HEK293 (cell line): ENCODE data around the gene PKHD1.

Experiments used
- KLF1 ChIP-seq: fragments of 450-650 bp; formaldehyde crosslinking; IDR thresholded peaks from 2 replicates; pipeline ENCODE4 v1.5.1; 2016; ENCODE audit warnings: missing biosample characterization, missing genetic modification characterization
- TRIM28 ChIP-seq: IDR thresholded peaks from 2 replicates; pipeline ENCODE4 v1.6.1; 2011; ENCODE audit warnings: low read length, control low read depth, borderline replicate concordance
- YY1 ChIP-seq: fragments of 450-650 bp; formaldehyde crosslinking; IDR thresholded peaks from 2 replicates; pipeline ENCODE4 v1.5.1; 2018; ENCODE audit warnings: missing biosample characterization, missing genetic modification characterization
- YY2 ChIP-seq: fragments of 450-650 bp; formaldehyde crosslinking; IDR thresholded peaks from 2 replicates; pipeline ENCODE4 v1.5.1; 2016; ENCODE audit warnings: missing biosample characterization, missing genetic modification characterization
- ZBTB1 ChIP-seq: fragments of 450-650 bp; formaldehyde crosslinking; IDR thresholded peaks from 2 replicates; pipeline ENCODE4 v1.5.1; 2016; ENCODE audit warnings: missing biosample characterization, missing genetic modification characterization
- ZBTB21 ChIP-seq: fragments of 450-650 bp; formaldehyde crosslinking; IDR thresholded peaks from 2 replicates; pipeline ENCODE4 v1.5.1; 2017; ENCODE audit warnings: missing biosample characterization, missing genetic modification characterization
- ZFP3 ChIP-seq: fragments of 450-650 bp; formaldehyde crosslinking; IDR thresholded peaks from 2 replicates; pipeline ENCODE4 v1.5.1; 2016; ENCODE audit warnings: low read depth, missing biosample characterization, missing genetic modification characterization
- ZNF146 ChIP-seq: fragments of 450-650 bp; formaldehyde crosslinking; IDR thresholded peaks from 2 replicates; pipeline ENCODE4 v1.5.1; 2016; ENCODE audit warnings: missing biosample characterization, missing genetic modification characterization
- ZNF23 ChIP-seq: fragments of 450-650 bp; formaldehyde crosslinking; IDR thresholded peaks from 2 replicates; pipeline ENCODE4 v1.5.1; 2016; ENCODE audit warnings: missing biosample characterization, missing genetic modification characterization, borderline replicate concordance
- ZNF677 ChIP-seq: fragments of 450-650 bp; IDR thresholded peaks from 2 replicates; pipeline ENCODE4 v1.5.0; 2018; ENCODE audit warnings: missing biosample characterization, mild to moderate bottlenecking, missing genetic modification characterization, moderate library complexity
- ZNF792 ChIP-seq: fragments of 450-650 bp; formaldehyde crosslinking; IDR thresholded peaks from 2 replicates; pipeline ENCODE4 v1.5.1; 2016; ENCODE audit warnings: missing biosample characterization, missing genetic modification characterization
- ZNF843 ChIP-seq: fragments of 450-650 bp; formaldehyde crosslinking; IDR thresholded peaks from 2 replicates; pipeline ENCODE4 v1.5.1; 2016; ENCODE audit warnings: missing biosample characterization, missing genetic modification characterization
- TF ChIP-seq, protein P1 (sequence below): fragments of 450-650 bp; formaldehyde crosslinking; IDR thresholded peaks from 2 replicates; pipeline ENCODE4 v1.5.1; 2016; ENCODE audit warnings: missing biosample characterization, missing genetic modification characterization
- TF ChIP-seq, protein P2 (sequence below): fragments of 450-650 bp; formaldehyde crosslinking; IDR thresholded peaks from 2 replicates; pipeline ENCODE4 v1.5.1; 2016; ENCODE audit warnings: missing biosample characterization, missing genetic modification characterization

DNA sequence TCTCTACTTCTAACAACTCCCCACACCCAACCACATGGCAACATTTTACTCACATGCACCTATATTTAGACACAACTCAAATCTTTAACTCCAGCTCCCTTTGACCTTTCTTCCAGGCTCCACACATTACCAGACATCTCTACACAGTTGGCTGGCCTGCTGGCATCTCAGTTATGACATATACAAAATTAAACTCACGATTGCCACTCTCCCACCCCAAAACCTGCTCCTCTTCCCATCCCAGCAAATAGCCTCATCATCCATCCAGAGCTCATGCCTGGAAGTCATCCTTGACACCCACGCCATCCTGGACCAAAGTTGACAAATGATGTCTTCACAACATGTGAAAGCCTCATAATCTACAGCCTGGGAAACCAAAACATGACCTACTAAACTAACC, 176.6 kb downstream of the PKHD1 start:
- TF ChIP-seq, protein P1, sequence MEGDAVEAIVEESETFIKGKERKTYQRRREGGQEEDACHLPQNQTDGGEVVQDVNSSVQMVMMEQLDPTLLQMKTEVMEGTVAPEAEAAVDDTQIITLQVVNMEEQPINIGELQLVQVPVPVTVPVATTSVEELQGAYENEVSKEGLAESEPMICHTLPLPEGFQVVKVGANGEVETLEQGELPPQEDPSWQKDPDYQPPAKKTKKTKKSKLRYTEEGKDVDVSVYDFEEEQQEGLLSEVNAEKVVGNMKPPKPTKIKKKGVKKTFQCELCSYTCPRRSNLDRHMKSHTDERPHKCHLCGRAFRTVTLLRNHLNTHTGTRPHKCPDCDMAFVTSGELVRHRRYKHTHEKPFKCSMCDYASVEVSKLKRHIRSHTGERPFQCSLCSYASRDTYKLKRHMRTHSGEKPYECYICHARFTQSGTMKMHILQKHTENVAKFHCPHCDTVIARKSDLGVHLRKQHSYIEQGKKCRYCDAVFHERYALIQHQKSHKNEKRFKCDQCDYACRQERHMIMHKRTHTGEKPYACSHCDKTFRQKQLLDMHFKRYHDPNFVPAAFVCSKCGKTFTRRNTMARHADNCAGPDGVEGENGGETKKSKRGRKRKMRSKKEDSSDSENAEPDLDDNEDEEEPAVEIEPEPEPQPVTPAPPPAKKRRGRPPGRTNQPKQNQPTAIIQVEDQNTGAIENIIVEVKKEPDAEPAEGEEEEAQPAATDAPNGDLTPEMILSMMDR = no peak
- TF ChIP-seq TRIM28 (no peak), YY2 (tag by site-specific recombination) (no peak), ZFP3 (no peak), ZNF146 (no peak), ZNF843 (tag by site-specific recombination) (no peak), ZBTB21 (tag by site-specific recombination) (no peak), ZNF23 (tag by site-specific recombination) (no peak), ZNF677 (tag by site-specific recombination) (no peak), ZBTB1 (tag by site-specific recombination) (no peak), KLF1 (no peak), YY1 (tag by site-specific recombination) (no peak), ZNF792 (tag by site-specific recombination) (no peak)
- TF ChIP-seq, protein P2, sequence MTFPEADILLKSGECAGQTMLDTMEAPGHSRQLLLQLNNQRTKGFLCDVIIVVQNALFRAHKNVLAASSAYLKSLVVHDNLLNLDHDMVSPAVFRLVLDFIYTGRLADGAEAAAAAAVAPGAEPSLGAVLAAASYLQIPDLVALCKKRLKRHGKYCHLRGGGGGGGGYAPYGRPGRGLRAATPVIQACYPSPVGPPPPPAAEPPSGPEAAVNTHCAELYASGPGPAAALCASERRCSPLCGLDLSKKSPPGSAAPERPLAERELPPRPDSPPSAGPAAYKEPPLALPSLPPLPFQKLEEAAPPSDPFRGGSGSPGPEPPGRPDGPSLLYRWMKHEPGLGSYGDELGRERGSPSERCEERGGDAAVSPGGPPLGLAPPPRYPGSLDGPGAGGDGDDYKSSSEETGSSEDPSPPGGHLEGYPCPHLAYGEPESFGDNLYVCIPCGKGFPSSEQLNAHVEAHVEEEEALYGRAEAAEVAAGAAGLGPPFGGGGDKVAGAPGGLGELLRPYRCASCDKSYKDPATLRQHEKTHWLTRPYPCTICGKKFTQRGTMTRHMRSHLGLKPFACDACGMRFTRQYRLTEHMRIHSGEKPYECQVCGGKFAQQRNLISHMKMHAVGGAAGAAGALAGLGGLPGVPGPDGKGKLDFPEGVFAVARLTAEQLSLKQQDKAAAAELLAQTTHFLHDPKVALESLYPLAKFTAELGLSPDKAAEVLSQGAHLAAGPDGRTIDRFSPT (tag by site-specific recombination) = no peak
